ENCODE measurements around the gene ZDHHC7.
"Not testable (repeated sequence)": the region's sequence is repeated elsewhere in the genome, so short reads cannot be mapped to it uniquely, and the experiment has no call there.

Gene ZDHHC7

GRCh38 chr16:85034591-85035433 is 23.5 kb upstream of the ZDHHC7 start:
- DNase-seq (ENCODE audit: extremely low read depth, low read depth): no peak
- no peak for TF ChIP-seq CTCF (IDR thresholded peaks at IDR 0.05; ENCODE audit: low read depth, low read length)

GRCh38 chr16:85033171-85033570 is 21.8 kb upstream of the ZDHHC7 start:
- TF ChIP-seq CTCF (IDR thresholded peaks at IDR 0.05; ENCODE audit: low read depth, low read length): no peak
- no peak for DNase-seq (ENCODE audit: extremely low read depth, low read depth)

- DNase-seq (ENCODE audit: extremely low read depth, low read depth): not testable (repeated sequence)
Measured at GRCh38 chr16:85032187-85032586, 20.9 kb upstream of the ZDHHC7 start.

- no peak for DNase-seq (ENCODE audit: extremely low read depth, low read depth)
- no peak for TF ChIP-seq CTCF (IDR thresholded peaks at IDR 0.05; ENCODE audit: low read depth, low read length)
Measured at GRCh38 chr16:85031451-85031850, 20.1 kb upstream of the ZDHHC7 start.

GRCh38 chr16:85029981-85030401 is 18.7 kb upstream of the ZDHHC7 start:
- no peak for DNase-seq (ENCODE audit: extremely low read depth, low read depth)
- TF ChIP-seq CTCF (IDR thresholded peaks at IDR 0.05; ENCODE audit: low read depth, low read length): no peak

- no peak for TF ChIP-seq CTCF (IDR thresholded peaks at IDR 0.05; ENCODE audit: low read depth, low read length)
- no peak for DNase-seq (ENCODE audit: extremely low read depth, low read depth)
Measured at GRCh38 chr16:85029408-85029784, 18.1 kb upstream of the ZDHHC7 start.

- TF ChIP-seq CTCF (IDR thresholded peaks at IDR 0.05; ENCODE audit: low read depth, low read length): no peak
- DNase-seq (ENCODE audit: extremely low read depth, low read depth): no peak
Measured at GRCh38 chr16:85028685-85029407, 17.5 kb upstream of the ZDHHC7 start.
